ENCODE data around the gene CSRNP3. TPM values are rescaled to one million over a fixed set of nuclear protein-coding genes. Genes with fewer than 3 reads are reported as not detected.

Gene CSRNP3
- total RNA-seq, 2 donors from 2014 or later: 3.0 to 4.7 TPM

DNA sequence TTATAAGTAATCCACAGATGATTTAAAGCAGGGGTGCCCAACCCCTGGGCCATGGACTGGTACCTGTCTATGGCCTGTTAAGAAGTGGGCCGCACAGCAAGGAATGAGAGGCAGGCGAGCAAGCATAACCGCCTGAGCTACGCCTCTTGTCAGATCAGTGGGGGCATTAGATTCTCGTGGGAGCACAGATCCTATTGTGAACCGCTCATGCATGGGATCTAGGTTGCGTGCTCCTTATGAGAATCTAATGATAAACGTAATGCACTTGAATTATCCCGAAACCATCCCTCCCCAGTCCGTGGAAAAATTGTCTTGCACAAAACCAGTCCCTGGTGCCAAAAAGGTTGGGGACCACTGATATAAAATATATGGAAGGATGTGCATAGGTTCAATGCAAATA is 153.7 kb downstream of the CSRNP3 start:
- no peak for ATAC-seq
- intact Hi-C loops (cut with DNase I): no loop called here
- DNase-seq: no peak

DNA sequence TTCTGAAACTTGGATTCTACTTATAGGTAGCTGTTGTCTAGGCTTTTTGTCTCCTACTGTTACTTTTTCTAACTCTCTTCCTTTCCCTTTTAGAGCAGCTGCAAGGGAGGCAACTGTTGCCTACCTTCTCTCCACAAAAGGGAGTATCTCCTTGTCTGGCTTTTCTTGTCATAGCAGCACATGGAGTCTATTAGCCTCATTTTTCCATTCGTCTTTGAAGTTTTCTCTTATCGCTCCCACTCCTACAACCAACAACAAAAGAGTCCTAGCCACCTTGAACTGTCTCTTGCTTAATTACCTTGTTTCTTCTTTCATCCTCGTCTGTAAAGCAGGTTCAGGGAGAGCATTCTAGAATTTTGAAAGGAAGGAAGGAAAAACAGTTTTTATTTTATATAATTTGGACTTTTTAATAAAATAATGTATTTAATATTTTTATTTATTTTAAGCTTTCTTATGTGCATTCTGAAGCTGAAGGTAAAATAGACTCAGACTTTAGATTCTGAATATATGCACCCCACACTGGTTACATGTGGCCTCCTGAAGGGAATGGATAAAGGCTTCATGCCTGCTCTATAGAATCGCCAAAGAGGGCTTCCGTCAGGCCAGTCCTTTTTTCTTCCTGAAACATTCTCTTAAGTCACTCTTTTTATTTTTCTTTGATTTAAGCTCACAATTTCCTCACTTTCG is 154.4 kb downstream of the CSRNP3 start:
- intact Hi-C loops (cut with DNase I): no loop called here
- no peak for DNase-seq
- no peak for ATAC-seq

DNA sequence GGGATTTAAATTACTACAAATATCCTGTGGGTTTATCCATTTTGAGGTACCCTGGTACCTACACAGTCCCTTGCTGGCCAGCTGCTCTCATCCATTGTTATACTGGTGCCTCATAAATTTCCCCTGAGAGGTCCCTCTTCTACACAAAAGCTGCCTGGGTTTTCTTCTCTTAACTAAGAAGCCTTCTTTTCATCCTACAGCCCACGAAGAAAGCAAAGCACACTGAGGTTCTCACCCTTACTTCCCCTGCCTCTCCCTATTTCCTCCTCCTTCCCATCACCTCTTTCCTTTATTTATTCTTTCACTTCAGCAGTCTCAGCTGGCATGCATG is 154.9 kb downstream of the CSRNP3 start:
- intact Hi-C loops (cut with DNase I): no loop called here
- DNase-seq: no peak
- ATAC-seq: no peak

DNA sequence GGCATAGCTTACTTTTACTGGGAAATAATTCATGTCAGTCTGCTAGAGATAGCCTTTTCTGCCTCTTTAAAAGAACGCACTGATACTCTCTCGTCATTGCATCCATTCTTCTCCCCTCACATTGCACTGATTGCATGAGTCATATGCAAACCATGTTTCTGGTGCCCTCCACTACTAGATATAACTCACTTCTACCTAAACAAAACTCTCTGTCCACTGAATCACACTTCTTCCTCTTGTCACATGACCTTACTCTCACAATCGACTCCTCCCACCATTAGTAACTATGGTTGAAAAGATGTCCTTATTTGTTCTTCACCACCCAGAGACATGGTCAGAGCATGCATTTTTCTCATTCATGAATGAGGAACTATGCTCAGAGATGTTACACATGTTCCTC is 158.0 kb downstream of the CSRNP3 start:
- intact Hi-C loops (cut with DNase I): no loop called here
- DNase-seq: no peak
- no peak for ATAC-seq

DNA sequence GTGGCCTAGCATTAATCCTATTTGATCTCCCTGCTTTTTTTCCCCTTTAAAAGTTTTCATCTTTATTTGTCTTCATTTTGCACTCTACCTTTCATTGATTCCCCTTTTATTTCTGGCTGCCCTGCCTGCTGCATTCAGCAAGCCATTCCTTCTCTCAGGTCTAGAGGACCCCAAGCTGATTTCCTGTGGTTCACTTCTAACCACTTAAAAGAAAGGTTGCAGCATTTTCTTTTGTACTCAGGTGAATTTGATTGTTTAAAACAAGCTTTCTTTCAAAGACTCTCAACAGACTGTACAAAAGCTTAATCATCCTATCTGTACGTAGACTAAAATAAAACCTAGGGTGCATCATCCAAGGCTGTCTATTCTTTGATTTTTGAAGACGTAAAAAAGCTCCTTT is 160.3 kb downstream of the CSRNP3 start:
- no peak for ATAC-seq
- intact Hi-C loops (cut with DNase I): no loop called here
- DNase-seq: no peak

DNA sequence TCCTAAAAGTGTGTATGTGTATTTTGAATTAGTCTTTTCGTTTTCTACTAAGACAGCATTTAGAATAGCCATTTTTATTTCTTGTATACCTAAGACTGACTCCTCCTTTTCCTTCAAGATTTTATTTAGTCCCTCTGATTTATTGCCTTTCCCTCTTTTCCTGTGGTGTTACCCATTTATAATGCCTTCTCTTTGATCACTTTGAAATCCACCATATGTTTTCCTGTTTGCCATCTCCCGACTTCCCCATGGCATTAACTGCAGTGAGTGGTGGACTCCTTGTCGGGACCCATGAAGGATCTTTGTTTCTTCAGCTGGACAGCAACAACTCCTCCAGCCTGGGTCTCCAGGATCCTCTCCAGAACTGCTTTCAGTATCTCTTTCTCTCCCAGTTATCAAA is 160.7 kb downstream of the CSRNP3 start:
- intact Hi-C loops (cut with DNase I): no loop called here
- ATAC-seq: no peak
- no peak for DNase-seq

DNA sequence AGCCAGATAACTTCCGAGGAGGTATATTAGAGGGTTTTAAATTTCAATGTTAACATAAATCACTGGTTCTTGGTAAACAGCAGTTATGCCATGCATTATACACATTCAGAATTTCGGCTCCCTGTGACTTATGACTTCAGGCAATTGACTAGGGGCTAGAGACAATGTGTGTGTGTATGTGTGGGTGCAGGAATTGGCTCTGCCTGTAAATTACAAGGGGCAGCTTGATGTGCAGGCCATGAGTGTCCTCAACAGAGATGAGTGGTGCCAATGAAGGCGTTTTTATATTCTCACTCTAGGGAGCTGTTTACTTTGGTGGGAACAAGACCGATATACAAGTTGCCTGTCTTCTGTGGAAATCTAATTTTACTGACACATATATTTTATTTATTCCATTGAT is 161.6 kb downstream of the CSRNP3 start:
- DNase-seq: no peak
- ATAC-seq: no peak
- intact Hi-C loops (cut with DNase I): no loop called here

DNA sequence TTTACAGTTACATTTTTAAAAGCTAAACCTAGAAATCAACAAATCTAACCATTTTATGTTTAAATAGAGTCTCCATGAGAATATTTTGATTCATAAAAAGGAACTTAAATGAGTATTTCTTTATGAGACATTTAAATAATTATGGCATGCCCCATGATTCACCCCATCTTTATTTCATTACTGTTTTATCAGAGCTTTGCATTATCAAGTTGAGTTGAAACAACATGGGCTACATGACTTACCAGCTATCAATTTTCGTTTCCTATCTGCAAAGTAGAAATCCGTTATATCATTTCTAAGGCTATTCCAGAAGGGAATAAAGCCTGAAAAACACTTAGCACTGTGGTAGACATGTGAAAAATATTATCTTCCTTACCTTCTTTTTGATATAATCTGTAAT is 163.1 kb downstream of the CSRNP3 start:
- DNase-seq (no peak), ATAC-seq (no peak)
- intact Hi-C loops (cut with DNase I): no loop called here

DNA sequence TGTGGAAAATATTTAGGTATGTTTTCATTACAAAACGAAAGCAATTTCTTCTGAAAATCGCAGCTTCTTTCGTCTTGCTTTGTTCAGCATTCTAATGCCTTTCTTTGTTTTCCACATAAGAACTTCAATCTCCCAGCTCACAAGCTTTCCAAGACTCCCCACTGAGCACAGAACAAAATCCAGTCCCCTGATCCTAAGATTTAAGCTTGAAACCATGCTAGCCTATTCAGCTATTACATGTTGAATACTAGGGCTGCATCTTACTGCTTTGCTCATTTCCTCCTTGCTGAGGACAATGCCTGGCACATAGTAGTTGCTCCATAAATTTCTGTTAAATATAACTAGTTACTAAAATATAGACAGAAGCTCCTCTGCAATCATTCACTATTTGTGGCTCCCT is 163.9 kb downstream of the CSRNP3 start:
- ATAC-seq (no peak), DNase-seq (no peak)

DNA sequence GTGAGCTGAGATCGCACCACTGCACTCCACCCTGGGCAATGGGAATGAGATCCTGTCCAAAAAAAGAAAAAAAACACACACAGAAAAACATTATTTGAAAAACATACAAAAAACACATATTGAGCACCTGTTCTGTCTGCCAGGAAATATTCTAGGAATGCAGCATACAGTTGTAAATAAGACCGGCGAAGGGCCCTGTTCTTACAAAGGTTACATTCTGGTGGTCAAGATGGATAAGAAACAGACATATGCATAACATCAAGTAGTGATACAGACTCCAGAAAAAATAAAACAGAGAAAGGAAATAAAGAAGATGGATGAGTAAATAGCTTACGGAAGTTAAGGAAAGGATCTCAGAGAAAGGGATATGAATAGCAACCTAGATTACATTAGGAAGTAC is 164.8 kb downstream of the CSRNP3 start:
- intact Hi-C loops (cut with DNase I): no loop called here
- DNase-seq: no peak
- no peak for ATAC-seq

More for the DNA sequence above, 163.9 kb downstream of the CSRNP3 start:
- intact Hi-C loops (cut with DNase I): no loop called here

DNA sequence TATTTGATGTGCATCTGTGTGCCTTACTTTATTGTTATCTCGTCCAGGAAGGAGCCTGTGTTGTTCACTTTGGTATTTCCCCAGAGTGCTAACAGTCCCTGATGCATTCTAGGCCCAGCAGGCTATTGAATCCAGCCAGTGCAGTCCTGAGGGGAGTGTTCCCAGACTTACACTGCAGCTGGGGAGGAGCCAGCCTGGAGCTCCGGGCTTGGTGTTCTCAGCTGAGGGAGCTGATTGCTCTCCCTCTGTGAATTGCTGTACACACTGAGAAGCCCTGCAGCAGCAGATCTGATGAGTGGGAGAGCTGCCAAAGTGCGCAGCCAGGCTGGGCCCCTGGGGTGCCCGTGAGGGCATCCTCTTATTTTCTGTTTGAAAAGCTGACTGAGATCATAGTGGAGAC is 165.4 kb downstream of the CSRNP3 start:
- DNase-seq: peak; percentile 53
- intact Hi-C loops (cut with DNase I): no loop called here
- peak; percentile 84 to 93 for ATAC-seq

DNA sequence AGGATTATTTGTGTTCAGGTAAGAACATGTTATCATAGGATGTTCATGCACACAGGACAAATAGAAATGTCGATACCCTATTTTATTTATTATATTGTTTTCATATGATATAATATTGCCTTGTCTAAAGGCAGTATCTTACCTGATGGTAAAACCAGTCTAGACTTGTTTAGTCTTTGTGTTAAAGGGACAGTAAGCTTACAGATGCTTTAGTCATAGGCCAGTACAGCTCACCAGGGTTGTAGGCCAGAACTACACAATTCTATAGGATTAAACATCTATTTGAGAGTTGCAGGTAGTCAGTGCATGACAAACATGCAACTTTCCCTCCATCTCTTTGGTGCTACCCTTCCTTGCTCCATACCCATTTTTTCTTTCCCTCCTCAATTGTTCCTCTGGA is 166.0 kb downstream of the CSRNP3 start:
- ATAC-seq (no peak), DNase-seq (no peak)
- intact Hi-C loops (cut with DNase I): no loop called here

DNA sequence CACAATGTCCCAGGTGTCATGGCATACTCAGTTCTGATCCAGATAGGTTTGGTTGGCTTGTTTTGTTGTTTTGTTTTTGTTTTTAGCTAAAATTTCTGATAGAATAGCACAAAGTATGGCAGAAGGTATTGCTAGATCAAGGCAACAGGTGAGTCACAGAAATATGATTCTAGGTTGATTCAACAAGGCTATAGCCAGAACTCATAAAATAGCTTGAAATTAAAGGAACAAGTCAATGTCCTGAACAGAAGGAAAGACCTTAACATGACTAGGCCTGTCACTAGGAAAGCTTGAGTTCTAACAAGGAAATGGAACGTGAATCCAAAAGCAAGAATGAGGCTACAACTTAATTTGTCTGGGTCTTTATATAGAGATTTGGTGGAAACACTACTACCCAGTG is 167.5 kb downstream of the CSRNP3 start:
- ATAC-seq: no peak
- DNase-seq: no peak
- intact Hi-C loops (cut with DNase I): no loop called here

DNA sequence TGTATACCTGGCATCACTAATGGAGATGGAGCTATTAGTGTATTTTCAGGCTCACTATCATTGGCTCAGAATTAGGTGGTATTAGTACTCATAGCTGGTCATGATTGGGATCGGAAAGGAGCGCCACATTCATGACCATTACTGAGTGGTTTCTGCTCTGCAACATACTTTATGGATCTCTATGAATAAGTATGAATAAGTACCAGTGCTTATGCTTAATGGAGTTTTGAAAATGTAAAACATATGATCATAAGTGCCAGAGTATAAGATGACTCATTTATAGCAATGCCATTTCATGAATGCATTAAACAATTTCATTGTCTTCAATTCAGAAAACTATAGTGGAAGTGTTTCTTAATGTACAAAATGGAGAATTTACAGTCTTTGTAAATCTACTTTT is 167.9 kb downstream of the CSRNP3 start:
- DNase-seq: no peak
- ATAC-seq: no peak
- intact Hi-C loops (cut with DNase I): no loop called here

DNA sequence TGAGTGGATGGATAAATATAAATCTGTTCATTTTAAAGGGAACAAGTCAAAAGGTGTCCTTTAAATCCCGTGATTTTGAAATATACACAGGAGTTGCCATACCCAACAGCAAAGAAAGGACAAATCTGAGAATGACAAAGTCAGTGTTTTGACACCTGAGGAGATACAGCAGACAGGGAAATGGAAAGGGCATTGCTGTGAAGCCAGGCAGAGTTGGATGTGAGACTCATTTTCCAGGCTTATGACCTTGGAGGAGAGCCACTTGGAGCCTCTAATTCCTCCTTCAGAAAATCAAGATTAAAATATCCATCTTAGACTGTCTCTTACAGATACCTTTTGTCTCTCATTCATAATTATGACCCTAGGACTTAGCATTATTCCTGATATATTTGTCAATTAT is 170.0 kb downstream of the CSRNP3 start:
- intact Hi-C loops (cut with DNase I): no loop called here
- DNase-seq (no peak), ATAC-seq (peak in 1 of 2 donors; percentile 47)

DNA sequence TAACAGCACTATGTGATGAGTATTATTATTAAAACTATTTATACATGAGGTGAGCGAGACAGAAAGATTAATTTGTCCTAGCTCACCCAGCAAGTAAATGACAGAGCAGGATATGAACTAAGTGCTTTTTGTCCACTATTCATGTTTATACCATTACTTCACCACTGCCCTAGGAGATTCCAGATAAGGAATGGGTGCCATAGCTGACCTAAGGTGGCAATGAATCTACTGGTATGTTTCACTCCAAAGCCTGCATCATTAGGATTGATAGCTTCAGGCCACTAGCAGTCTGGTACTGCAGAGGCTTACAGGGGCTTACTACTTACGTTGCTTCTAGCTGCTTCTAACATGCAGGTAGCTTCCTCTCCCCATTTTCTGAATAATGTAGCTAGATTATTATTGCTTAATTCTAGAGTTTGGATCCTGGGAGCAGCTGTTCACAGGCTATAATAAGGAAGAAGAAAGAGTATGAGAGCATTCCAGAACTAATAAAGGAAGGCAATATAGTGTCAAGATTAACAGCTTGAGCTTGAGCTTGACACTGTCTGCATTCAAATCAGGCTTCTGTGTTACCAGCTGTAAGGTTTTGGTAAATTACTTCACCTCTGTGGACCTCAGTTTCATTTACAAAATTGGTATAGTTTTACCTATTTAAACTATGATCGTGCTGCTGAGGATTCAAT is 170.9 kb downstream of the CSRNP3 start:
- intact Hi-C loops (cut with DNase I): loop anchor here in 1 of 2 donors (5.0 kb wide), 1 partner anchor 37 kb away; no protein-coding TSS in a partner anchor
- ATAC-seq (peak; percentile 15 to 85), DNase-seq (no peak)

DNA sequence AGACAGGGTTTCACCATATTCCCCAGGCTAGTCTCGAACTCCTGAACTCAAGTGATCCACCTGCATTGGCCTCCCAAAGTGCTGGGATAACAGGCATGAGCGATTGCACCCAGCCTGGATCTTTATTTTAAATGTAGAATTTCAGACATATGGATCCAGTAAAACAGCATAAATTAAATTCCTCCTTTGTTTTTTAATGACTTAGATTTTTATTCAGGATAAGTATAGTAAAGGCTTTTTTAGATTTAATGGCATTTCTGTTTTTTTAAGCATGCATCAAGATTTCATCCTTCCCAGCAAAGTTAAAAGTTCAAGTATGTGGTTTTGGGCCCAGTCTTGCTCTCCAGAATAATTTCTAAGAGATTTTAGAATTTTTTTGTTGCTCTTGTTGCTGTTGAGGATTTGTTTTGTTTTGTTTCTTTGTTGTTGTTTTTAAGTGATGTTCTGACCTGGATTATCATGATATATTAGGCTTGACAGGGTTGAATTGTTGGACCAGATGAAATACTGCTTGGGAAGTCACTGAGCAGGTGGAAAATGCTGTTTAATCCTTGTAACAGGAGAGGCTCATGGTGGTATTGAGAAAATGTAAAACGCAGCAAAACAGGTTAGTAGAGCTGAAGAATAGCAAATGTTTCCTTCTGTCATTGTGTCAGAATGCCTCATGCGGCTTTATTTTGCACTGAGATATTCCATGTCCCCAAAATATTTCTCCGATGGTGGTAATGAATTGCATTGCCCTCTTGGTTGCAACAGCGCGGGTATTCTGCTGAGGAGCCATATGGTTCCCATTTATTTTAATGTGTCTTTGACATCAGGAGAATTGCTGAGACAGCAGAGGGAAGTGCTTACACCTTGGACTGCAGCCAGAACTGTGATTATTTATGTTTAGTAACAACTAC is 176.7 kb downstream of the CSRNP3 start:
- DNase-seq (no peak), ATAC-seq (no peak)
- intact Hi-C loops (cut with DNase I): no loop called here

DNA sequence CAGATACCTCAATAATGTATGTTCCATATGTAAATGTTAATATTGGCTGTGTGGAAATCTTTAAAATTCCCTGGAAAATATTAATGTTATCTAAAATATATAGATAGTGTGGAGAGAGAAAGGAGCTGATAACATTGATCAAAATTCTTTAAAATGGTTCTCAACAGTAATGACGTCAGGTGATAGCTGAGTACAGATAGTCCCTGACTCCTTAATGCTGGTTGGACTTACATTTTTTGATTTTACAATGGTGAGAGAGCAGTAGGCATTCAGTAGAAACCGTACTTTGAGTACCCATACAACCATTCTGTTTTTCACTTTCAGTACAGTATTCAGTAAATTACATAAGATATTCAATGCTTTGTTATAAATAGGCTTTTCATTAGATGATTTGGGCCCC is 177.9 kb downstream of the CSRNP3 start:
- intact Hi-C loops (cut with DNase I): no loop called here
- no peak for DNase-seq
- no peak for ATAC-seq

DNA sequence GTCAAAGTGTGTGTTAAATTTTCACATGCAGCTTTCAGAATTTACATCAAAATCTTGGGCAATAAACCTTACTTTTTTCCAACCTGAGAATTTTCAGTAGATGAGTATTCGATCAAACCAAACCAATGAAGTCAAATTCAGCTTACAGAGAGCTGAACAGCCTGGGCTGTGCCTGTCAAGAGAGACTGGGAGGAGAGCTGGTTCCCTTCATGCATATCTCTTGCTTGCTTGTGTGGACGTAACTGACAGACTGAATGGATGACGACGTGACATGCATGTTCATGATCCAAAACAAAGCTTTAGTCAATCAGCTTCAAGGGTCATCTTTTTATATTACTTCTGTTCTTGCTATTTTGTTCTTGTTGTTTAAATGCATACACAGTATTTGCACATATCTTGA is 179.3 kb downstream of the CSRNP3 start:
- no peak for ATAC-seq
- DNase-seq: no peak
- intact Hi-C loops (cut with DNase I): no loop called here

DNA sequence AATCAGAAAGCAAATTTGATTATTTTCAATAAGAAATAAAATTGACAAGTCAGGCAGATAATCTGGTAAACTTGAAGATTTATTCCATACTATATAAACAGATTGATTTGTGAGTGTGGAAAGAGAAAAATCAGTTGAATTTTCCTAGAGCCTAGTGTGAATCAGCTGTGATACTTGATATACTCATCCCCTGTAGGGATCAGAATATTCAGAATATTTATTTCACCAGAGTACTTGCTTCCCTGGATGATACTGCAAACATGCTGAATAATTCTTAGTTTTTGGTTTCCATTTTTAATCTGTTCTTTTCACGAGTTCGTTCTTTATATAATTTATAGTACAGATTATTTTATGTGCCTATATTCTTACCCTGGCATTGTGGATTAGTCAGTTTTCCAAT is 181.7 kb downstream of the CSRNP3 start:
- intact Hi-C loops (cut with DNase I): no loop called here
- ATAC-seq (no peak), DNase-seq (no peak)
